HCT116 (cell line): ENCODE results near the gene CXCR6. TPM values are rescaled to one million over a fixed set of nuclear protein-coding genes. Genes with fewer than 3 reads are reported as not detected.

Source experiments
- ATAC-seq: fragments of 200-7000 bp; cut with Tn5 transposase; 2 replicates; pipeline ENCODE4 v1.9.1; 2020; ENCODE audit warnings: mild to moderate bottlenecking, moderate library complexity
- BruUV-seq: library from RNA; stranded (reverse); fragments of 400-500 nt; replicated peaks from 2 replicates; lab custom pipeline; 2021; lab: Mats Ljungman, UMichigan
- CTCF ChIA-PET: fragments of 300-600 bp; sonication (Branson Sonifier 250); formaldehyde crosslinking; loops from one replicate; lab custom pipeline; 2021; ENCODE audit warnings: antibody characterized with exemption; lab: Charles Lee
- POLR2A ChIA-PET: fragments of 300-600, 350-600 bp; sonication (Branson Sonifier 250); formaldehyde crosslinking; loops from one replicate; lab custom pipeline; 2021; ENCODE audit warnings: antibody characterized with exemption; lab: Charles Lee
- RAD21 ChIA-PET, 2 experiments: fragments of 300-600 bp; sonication (Branson Sonifier 250); formaldehyde crosslinking; loops; one replicate each; lab custom pipeline; 2023; ENCODE audit warnings: low total read pairs in 2 of 2; ENCODE audit not compliant: uncharacterized antibody in 2 of 2, unreplicated experiment in 2 of 2, low non-redundant PET in 1 of 2; lab: Charles Lee
- DNase-seq: peaks from one replicate; pipeline ENCODE4 v3.0.0-alpha.2; 2010; ENCODE audit warnings: low read depth, low spot score
- H2AFZ ChIP-seq: fragments of 200-600 bp; shearing (Covaris generic), sonication (generic); 2 replicates; pipeline ENCODE4 v1.6.1; 2017; ENCODE audit warnings: low read depth, mixed run types, mixed read lengths, antibody characterized with exemption, low read length; ENCODE audit not compliant: poor library complexity, severe bottlenecking
- H3K27ac ChIP-seq: 2 replicates; pipeline ENCODE4 v1.5.1; 2012; ENCODE audit warnings: low read depth, low read length
- H3K27me3 ChIP-seq: fragments of 200-600 bp; sonication (generic); 2 replicates; pipeline ENCODE4 v1.6.1; 2016; ENCODE audit warnings: mixed run types, low read length, mixed read lengths; ENCODE audit not compliant: insufficient read depth
- H3K36me3 ChIP-seq, 2 experiments: fragments of 200-500 bp in 1 of 2; fragments of 200-600 bp in 1 of 2; sonication (Bioruptor generic) in 1 of 2; sonication (generic) in 1 of 2; 2 replicates each; pipeline versions ENCODE4 v1.5.1 to v1.6.1; 2014 to 2016; ENCODE audit warnings: low read length in 2 of 2, inconsistent platforms in 1 of 2, mixed read lengths in 1 of 2, mixed run types in 1 of 2; ENCODE audit not compliant: insufficient read depth in 2 of 2, control insufficient read depth in 1 of 2
- H3K4me1 ChIP-seq, 2 experiments: fragments of 200-600 bp in 1 of 2; sonication (generic) in 1 of 2; 2 replicates each; pipeline versions ENCODE4 v1.5.1 to v1.6.1; 2012 to 2017; ENCODE audit warnings: low read length in 2 of 2, inconsistent platforms in 1 of 2, mild to moderate bottlenecking in 1 of 2, mixed read lengths in 1 of 2, mixed run types in 1 of 2, moderate library complexity in 1 of 2; ENCODE audit not compliant: insufficient read depth in 2 of 2, control insufficient read depth in 1 of 2
- H3K4me2 ChIP-seq: fragments of 200-600 bp; sonication (generic); 2 replicates; pipeline ENCODE4 v1.6.1; 2017; ENCODE audit warnings: mixed run types, low read length, mixed read lengths
- H3K4me3 ChIP-seq, 2 experiments: fragments of 200-600 bp in 1 of 2; sonication (generic) in 1 of 2; replicated peaks in 1 of 2; 2 replicates each; pipeline ENCODE4 v1.5.1; 2011 to 2016; ENCODE audit warnings: low read length in 2 of 2, control low read depth in 1 of 2, low read depth in 1 of 2, mild to moderate bottlenecking in 1 of 2, mixed read lengths in 1 of 2, mixed run types in 1 of 2
- H3K79me2 ChIP-seq: fragments of 200-600 bp; sonication (generic); 2 replicates; pipeline ENCODE4 v1.6.1; 2017; ENCODE audit warnings: mild to moderate bottlenecking, mixed run types, low read length, moderate library complexity, mixed read lengths; ENCODE audit not compliant: insufficient read depth
- H3K9ac ChIP-seq: fragments of 200-600 bp; sonication (generic); 2 replicates; pipeline ENCODE4 v1.6.1; 2016; ENCODE audit warnings: low read length, mixed read lengths
- H3K9me2 ChIP-seq: fragments of 200-600 bp; sonication (generic), shearing (Covaris generic); 2 replicates; pipeline ENCODE4 v1.6.1; 2017; ENCODE audit warnings: mixed run types, mild to moderate bottlenecking, moderate library complexity; ENCODE audit not compliant: insufficient read depth
- H3K9me3 ChIP-seq, 2 experiments: fragments of 200-500 bp in 1 of 2; fragments of 200-600 bp in 1 of 2; sonication (Bioruptor generic) in 1 of 2; sonication (generic) in 1 of 2; 2 replicates each; pipeline ENCODE4 v1.6.1; 2014 to 2017; ENCODE audit warnings: low read length in 2 of 2, mixed read lengths in 2 of 2, inconsistent platforms in 1 of 2, low read depth in 1 of 2, mild to moderate bottlenecking in 1 of 2, mixed run types in 1 of 2, moderate library complexity in 1 of 2; ENCODE audit not compliant: control insufficient read depth in 1 of 2, insufficient read depth in 1 of 2
- H4K20me1 ChIP-seq: fragments of 200-600 bp; sonication (generic), shearing (Covaris generic); 2 replicates; pipeline ENCODE4 v1.6.1; 2017; ENCODE audit warnings: mixed run types, mild to moderate bottlenecking, moderate library complexity; ENCODE audit not compliant: insufficient read depth
- CBX3 ChIP-seq: IDR thresholded peaks from 2 replicates; pipeline ENCODE4 v1.6.1; 2012; ENCODE audit warnings: low read depth
- CEBPB ChIP-seq: IDR thresholded peaks from 2 replicates; pipeline ENCODE4 v1.6.1; 2012; ENCODE audit warnings: low read depth
- EGR1 ChIP-seq: IDR thresholded peaks from 2 replicates; pipeline ENCODE4 v1.6.1; 2012; ENCODE audit warnings: low read depth
- ELF1 ChIP-seq: IDR thresholded peaks from 2 replicates; pipeline ENCODE4 v1.6.1; 2012; ENCODE audit warnings: low read depth, borderline replicate concordance
- EZH2phosphoT487 ChIP-seq: fragments of 200-600 bp; IDR thresholded peaks from 2 replicates; pipeline ENCODE4 v1.6.1; 2018; ENCODE audit warnings: antibody characterized with exemption, borderline replicate concordance
- FOSL1 ChIP-seq: IDR thresholded peaks from 2 replicates; pipeline ENCODE4 v1.6.1; 2012; ENCODE audit warnings: low read depth
- JUND ChIP-seq: IDR thresholded peaks from 2 replicates; pipeline ENCODE4 v1.6.1; 2012
- POLR2A ChIP-seq: IDR thresholded peaks from 2 replicates; pipeline ENCODE4 v1.7.0; 2011; ENCODE audit warnings: borderline replicate concordance; ENCODE audit not compliant: insufficient read depth, insufficient read length; ENCODE audit errors: extremely low read depth
- RAD21 ChIP-seq: IDR thresholded peaks from 2 replicates; pipeline ENCODE4 v1.6.1; 2012; ENCODE audit warnings: low read depth, mild to moderate bottlenecking
- SP1 ChIP-seq: IDR thresholded peaks from 2 replicates; pipeline ENCODE4 v1.6.1; 2012; ENCODE audit warnings: low read depth
- SRF ChIP-seq: IDR thresholded peaks from 2 replicates; pipeline ENCODE4 v1.6.1; 2012; ENCODE audit warnings: low read depth
- TCF7L2 ChIP-seq: IDR thresholded peaks from 2 replicates; pipeline ENCODE4 v1.7.0; 2011; ENCODE audit warnings: borderline replicate concordance, inconsistent platforms; ENCODE audit not compliant: insufficient read depth, insufficient read length; ENCODE audit errors: extremely low read depth
- YY1 ChIP-seq: IDR thresholded peaks from 2 replicates; pipeline ENCODE4 v1.6.1; 2011; ENCODE audit warnings: low read length, low read depth, moderate library complexity, mild to moderate bottlenecking; ENCODE audit not compliant: insufficient replicate concordance; ENCODE audit errors: extremely low read depth
- ZFX ChIP-seq: fragments of 450-650 bp; IDR thresholded peaks from 2 replicates; pipeline ENCODE4 v1.6.1; 2017
- intact Hi-C: fragments of 100-400 bp; cut with micrococcal nuclease; formaldehyde crosslinking; loops from 2 replicates; pipeline ENCODE4 v1.10.0; 2022
- total RNA-seq: library from RNA; stranded (reverse); gene quantifications from one replicate; pipeline ENCODE4 v1.2.1, GENCODE V29; 2021; ENCODE audit not compliant: unreplicated experiment
- TF ChIP-seq, protein P1 (sequence below): IDR thresholded peaks from 2 replicates; pipeline ENCODE4 v1.6.1; 2012
- TF ChIP-seq, protein P2 (sequence below): IDR thresholded peaks from 2 replicates; pipeline ENCODE4 v1.6.1; 2011; ENCODE audit warnings: mild to moderate bottlenecking, low read length, moderate library complexity; ENCODE audit not compliant: insufficient replicate concordance; ENCODE audit errors: extremely low read depth
- TF ChIP-seq, protein P3 (sequence below), 3 experiments: fragments of 200-600 bp in 1 of 3; sonication (generic) in 1 of 3; IDR thresholded peaks in 2 of 3; conservative IDR thresholded peaks in 1 of 3; 2 replicates each; pipeline ENCODE4 v1.5.1; 2012 to 2017; ENCODE audit warnings: low read depth in 2 of 3, low read length in 2 of 3, antibody characterized with exemption in 1 of 3, borderline replicate concordance in 1 of 3, control low read depth in 1 of 3, mild to moderate bottlenecking in 1 of 3, mixed read lengths in 1 of 3, mixed run types in 1 of 3, moderate library complexity in 1 of 3; ENCODE audit not compliant: insufficient read depth in 1 of 3
- TF ChIP-seq, protein P4 (sequence below): IDR thresholded peaks from 2 replicates; pipeline ENCODE4 v1.6.1; 2012

CXCR6 gene
- total RNA-seq, 1 experiment from 2014 or later: not detected

DNA sequence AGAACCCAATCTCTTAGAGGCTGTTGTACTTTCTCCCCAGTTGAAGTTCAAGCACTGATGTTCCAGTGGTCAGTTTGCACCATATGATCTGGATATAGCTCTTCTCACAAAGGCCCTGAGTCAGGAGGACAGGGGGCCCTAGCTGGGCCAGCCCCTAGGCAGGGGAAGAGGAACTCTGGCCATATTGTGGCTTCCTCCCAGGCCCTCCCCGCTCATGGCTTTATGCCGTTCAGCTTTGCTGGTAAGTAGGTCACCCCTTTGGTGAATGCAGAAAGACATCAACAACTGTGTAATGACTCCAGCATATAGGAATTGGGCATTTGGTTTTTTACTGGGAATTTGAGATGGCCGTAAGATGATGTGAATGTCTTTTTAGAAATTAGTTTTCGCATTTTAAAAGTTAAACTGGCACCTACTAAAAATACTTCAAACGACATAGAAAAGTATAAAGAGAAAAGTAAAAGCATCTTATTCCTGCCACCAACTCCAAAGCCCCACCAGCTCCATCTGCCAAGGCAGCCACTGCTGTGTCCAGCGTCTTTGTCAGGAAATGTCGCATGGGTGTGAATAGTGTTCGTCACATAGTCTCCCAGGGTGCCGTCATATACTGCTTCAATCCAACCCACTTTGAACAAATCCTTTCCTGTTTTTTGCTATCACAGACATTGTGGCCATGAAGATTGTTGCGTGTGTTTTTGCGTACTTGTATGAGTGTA, 31.6 kb upstream of the CXCR6 start:
- no peak overlapping the region for H3K4me2 ChIP-seq
- RAD21 ChIA-PET: no interaction called here
- no peak for TF ChIP-seq FOSL1
- no peak for TF ChIP-seq RAD21
- TF ChIP-seq, protein P1, sequence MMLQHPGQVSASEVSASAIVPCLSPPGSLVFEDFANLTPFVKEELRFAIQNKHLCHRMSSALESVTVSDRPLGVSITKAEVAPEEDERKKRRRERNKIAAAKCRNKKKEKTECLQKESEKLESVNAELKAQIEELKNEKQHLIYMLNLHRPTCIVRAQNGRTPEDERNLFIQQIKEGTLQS: no peak
- TF ChIP-seq ZFX: no peak
- TF ChIP-seq TCF7L2: no peak
- no peak for TF ChIP-seq EGR1
- TF ChIP-seq, protein P2, sequence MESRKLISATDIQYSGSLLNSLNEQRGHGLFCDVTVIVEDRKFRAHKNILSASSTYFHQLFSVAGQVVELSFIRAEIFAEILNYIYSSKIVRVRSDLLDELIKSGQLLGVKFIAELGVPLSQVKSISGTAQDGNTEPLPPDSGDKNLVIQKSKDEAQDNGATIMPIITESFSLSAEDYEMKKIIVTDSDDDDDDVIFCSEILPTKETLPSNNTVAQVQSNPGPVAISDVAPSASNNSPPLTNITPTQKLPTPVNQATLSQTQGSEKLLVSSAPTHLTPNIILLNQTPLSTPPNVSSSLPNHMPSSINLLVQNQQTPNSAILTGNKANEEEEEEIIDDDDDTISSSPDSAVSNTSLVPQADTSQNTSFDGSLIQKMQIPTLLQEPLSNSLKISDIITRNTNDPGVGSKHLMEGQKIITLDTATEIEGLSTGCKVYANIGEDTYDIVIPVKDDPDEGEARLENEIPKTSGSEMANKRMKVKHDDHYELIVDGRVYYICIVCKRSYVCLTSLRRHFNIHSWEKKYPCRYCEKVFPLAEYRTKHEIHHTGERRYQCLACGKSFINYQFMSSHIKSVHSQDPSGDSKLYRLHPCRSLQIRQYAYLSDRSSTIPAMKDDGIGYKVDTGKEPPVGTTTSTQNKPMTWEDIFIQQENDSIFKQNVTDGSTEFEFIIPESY: no peak
- TF ChIP-seq EZH2phosphoT487: no peak
- no peak for TF ChIP-seq JUND
- no peak for TF ChIP-seq POLR2A
- no peak for TF ChIP-seq SRF
- no peak for TF ChIP-seq YY1
- no peak for TF ChIP-seq ELF1
- TF ChIP-seq, protein P3, sequence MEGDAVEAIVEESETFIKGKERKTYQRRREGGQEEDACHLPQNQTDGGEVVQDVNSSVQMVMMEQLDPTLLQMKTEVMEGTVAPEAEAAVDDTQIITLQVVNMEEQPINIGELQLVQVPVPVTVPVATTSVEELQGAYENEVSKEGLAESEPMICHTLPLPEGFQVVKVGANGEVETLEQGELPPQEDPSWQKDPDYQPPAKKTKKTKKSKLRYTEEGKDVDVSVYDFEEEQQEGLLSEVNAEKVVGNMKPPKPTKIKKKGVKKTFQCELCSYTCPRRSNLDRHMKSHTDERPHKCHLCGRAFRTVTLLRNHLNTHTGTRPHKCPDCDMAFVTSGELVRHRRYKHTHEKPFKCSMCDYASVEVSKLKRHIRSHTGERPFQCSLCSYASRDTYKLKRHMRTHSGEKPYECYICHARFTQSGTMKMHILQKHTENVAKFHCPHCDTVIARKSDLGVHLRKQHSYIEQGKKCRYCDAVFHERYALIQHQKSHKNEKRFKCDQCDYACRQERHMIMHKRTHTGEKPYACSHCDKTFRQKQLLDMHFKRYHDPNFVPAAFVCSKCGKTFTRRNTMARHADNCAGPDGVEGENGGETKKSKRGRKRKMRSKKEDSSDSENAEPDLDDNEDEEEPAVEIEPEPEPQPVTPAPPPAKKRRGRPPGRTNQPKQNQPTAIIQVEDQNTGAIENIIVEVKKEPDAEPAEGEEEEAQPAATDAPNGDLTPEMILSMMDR (IDR thresholded peaks at IDR 0.05 in 2 of 3, conservative IDR thresholded peaks at IDR 0.05 in 1 of 3; ENCODE audit: borderline replicate concordance in 1 of 3, insufficient read depth in 1 of 3, low read depth in 2 of 3, low read length in 2 of 3): no peak
- TF ChIP-seq, protein P4, sequence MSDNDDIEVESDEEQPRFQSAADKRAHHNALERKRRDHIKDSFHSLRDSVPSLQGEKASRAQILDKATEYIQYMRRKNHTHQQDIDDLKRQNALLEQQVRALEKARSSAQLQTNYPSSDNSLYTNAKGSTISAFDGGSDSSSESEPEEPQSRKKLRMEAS: no peak
- TF ChIP-seq SP1: no peak
- no peak for TF ChIP-seq CBX3
- no peak for TF ChIP-seq CEBPB
- TF ChIP-seq, all 23 proteins: peak for 0
- Histone ChIP-seq H3K9me2 (no peaks in the 10 kb centered on the region), H3K79me2 (no peaks in the 10 kb centered on the region), H3K9me3 (no peaks in the 10 kb centered on the region), H3K27ac (no peak overlapping the region), H3K4me3 (no peak overlapping the region), H4K20me1 (no peaks in the 10 kb centered on the region), H3K36me3 (no peaks in the 10 kb centered on the region), H3K9ac (no peak overlapping the region), H2AFZ (no peak overlapping the region), H3K4me1 (peaks cover 14 to 18% of the 10 kb centered on the region in 2 experiments), H3K27me3 (no peaks in the 10 kb centered on the region)
- ATAC-seq: no peak
- ChIA-PET CTCF (no interaction called here), POLR2A (no interaction called here)
- no peak for DNase-seq
- intact Hi-C loops: no loop called here
- BruUV-seq: no TSS peak
